ENCODE measurements around the gene EIPR1. TPM values are rescaled to one million over a fixed set of nuclear protein-coding genes. Genes with fewer than 3 reads are reported as not detected.

EIPR1 gene
- total and polyA plus RNA-seq, 9 donors, result 6.6 to 16.6 (median 8.9) TPM

DNA sequence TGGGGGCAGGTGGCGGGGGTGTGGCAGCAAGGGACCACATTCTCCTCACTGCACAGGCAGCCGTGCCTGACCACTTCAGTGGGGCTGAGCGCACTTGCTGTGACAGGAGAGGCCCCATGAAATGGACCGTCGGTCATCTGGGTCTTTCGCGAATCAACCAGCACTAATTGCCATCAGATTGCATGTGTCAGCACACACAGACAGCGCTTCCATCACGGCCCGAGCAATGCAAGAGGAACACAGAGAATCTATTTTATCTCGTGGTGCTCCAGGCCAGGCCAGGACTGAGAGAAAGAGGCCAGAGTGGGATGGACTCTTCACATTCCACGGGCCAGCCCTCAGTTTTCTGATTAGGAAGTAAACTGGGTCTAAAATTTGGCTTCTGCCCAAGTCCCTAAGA lies 87.0 kb downstream of the EIPR1 start:
- H3K4me1 ChIP-seq (ENCODE audit: insufficient read depth), result peaks cover 5% of the 10 kb centered on the region
- H3K9me3 ChIP-seq, result no peaks in the 10 kb centered on the region
- no peak overlapping the region for H3K4me3 ChIP-seq
- 83 to 85% (median 83%) methylated on average over 12 of the region's 12 CpGs for WGBS, 3 donors
- no peaks in the 10 kb centered on the region for H3K36me3 ChIP-seq
- no peak for TF ChIP-seq POLR2A (IDR thresholded peaks at IDR 0.05)
- no peak for TF ChIP-seq CTCF (IDR thresholded peaks at IDR 0.05)
- no peak for TF ChIP-seq EP300 (IDR thresholded peaks at IDR 0.05)
- no peak overlapping the region for H3K27ac ChIP-seq
- DNase-seq, result peak in 2 of 5 donors; percentile 5 to 11
- H3K27me3 ChIP-seq, result no peaks in the 10 kb centered on the region
- intact Hi-C loops (cut with DNase I), result no loop called here

GRCh38 chr2:3289971-3290370 lies 87.6 kb downstream of the EIPR1 start:
- Histone ChIP-seq H3K4me1 (ENCODE audit: insufficient read depth) (peaks cover 5% of the 10 kb centered on the region), H3K27ac (no peak overlapping the region), H3K4me3 (no peak overlapping the region), H3K27me3 (no peaks in the 10 kb centered on the region), H3K36me3 (no peaks in the 10 kb centered on the region), H3K9me3 (no peaks in the 10 kb centered on the region)
- no peak for DNase-seq
- 95 to 97% (median 96%) methylated on average over 8 of the region's 8 CpGs for WGBS, 3 donors
- intact Hi-C loops (cut with DNase I), result no loop called here
- no peak for TF ChIP-seq CTCF (IDR thresholded peaks at IDR 0.05)
- TF ChIP-seq POLR2A (IDR thresholded peaks at IDR 0.05), result no peak
- no peak for TF ChIP-seq EP300 (IDR thresholded peaks at IDR 0.05)

GRCh38 chr2:3289526-3289925 lies 88.1 kb downstream of the EIPR1 start:
- peak in 2 of 5 donors; percentile 4 to 9 for DNase-seq
- intact Hi-C loops (cut with DNase I), result no loop called here
- no peaks in the 10 kb centered on the region for H3K27me3 ChIP-seq

GRCh38 chr2:3289171-3289515 lies 88.5 kb downstream of the EIPR1 start:
- intact Hi-C loops (cut with DNase I), result no loop called here
- no peak overlapping the region for H3K27ac ChIP-seq
- H3K27me3 ChIP-seq, result no peaks in the 10 kb centered on the region
- TF ChIP-seq EP300 (IDR thresholded peaks at IDR 0.05) (no peak), CTCF (IDR thresholded peaks at IDR 0.05) (no peak), POLR2A (IDR thresholded peaks at IDR 0.05) (no peak)
- no peaks in the 10 kb centered on the region for H3K36me3 ChIP-seq
- no peaks in the 10 kb centered on the region for H3K9me3 ChIP-seq
- WGBS, 3 donors, result 88 to 93% (median 91%) methylated on average over 9 of the region's 9 CpGs
- DNase-seq, result no peak
- no peak overlapping the region for H3K4me3 ChIP-seq
- peaks cover 2% of the 10 kb centered on the region for H3K4me1 ChIP-seq (ENCODE audit: insufficient read depth)

More at GRCh38 chr2:3289526-3289925, 88.1 kb downstream of the EIPR1 start:
- H3K36me3 ChIP-seq, result no peaks in the 10 kb centered on the region
- 95 to 97% (median 95%) methylated on average over 15 of the region's 15 CpGs for WGBS, 3 donors
- no peak overlapping the region for H3K4me3 ChIP-seq
- no peak overlapping the region for H3K27ac ChIP-seq
- TF ChIP-seq EP300 (IDR thresholded peaks at IDR 0.05) (no peak), CTCF (IDR thresholded peaks at IDR 0.05) (no peak), POLR2A (IDR thresholded peaks at IDR 0.05) (no peak)
- no peaks in the 10 kb centered on the region for H3K9me3 ChIP-seq
- H3K4me1 ChIP-seq (ENCODE audit: insufficient read depth), result peaks cover 5% of the 10 kb centered on the region

Measured in ovary (tissue), 9 donors.